ENCODE results near the gene C19orf81. TPM values are rescaled to one million over a fixed set of nuclear protein-coding genes. Genes with fewer than 3 reads are reported as not detected.

C19orf81 gene
- total RNA-seq, 1 donor from 2014 or later: not detected

- Mint-ChIP-seq H3K9me3 (ENCODE audit: unreplicated experiment) (no peaks in the 10 kb centered on the region), H3K36me3 (ENCODE audit: unreplicated experiment) (no peaks in the 10 kb centered on the region), H3K27ac (ENCODE audit: unreplicated experiment) (no peak overlapping the region), H3K4me1 (ENCODE audit: unreplicated experiment) (no peaks in the 10 kb centered on the region), H3K4me3 (ENCODE audit: unreplicated experiment) (no peak overlapping the region), H3K27me3 (ENCODE audit: unreplicated experiment) (peaks cover 15% of the 10 kb centered on the region)
- TF ChIP-seq, protein P1, sequence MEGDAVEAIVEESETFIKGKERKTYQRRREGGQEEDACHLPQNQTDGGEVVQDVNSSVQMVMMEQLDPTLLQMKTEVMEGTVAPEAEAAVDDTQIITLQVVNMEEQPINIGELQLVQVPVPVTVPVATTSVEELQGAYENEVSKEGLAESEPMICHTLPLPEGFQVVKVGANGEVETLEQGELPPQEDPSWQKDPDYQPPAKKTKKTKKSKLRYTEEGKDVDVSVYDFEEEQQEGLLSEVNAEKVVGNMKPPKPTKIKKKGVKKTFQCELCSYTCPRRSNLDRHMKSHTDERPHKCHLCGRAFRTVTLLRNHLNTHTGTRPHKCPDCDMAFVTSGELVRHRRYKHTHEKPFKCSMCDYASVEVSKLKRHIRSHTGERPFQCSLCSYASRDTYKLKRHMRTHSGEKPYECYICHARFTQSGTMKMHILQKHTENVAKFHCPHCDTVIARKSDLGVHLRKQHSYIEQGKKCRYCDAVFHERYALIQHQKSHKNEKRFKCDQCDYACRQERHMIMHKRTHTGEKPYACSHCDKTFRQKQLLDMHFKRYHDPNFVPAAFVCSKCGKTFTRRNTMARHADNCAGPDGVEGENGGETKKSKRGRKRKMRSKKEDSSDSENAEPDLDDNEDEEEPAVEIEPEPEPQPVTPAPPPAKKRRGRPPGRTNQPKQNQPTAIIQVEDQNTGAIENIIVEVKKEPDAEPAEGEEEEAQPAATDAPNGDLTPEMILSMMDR (IDR thresholded peaks at IDR 0.05): no peak
- no peak for DNase-seq (ENCODE audit: extremely low spot score, unreplicated experiment)
These were observed 48.3 kb downstream of the C19orf81 start for GRCh38 chr19:50697414-50698124.

GRCh38 chr19:50701367-50701985 lies 52.2 kb downstream of the C19orf81 start:
- H3K27me3 Mint-ChIP-seq (ENCODE audit: unreplicated experiment): peaks cover 19% of the 10 kb centered on the region
- no peak for DNase-seq (ENCODE audit: extremely low spot score, unreplicated experiment)
- H3K4me3 Mint-ChIP-seq (ENCODE audit: unreplicated experiment): no peak overlapping the region
- no peaks in the 10 kb centered on the region for H3K36me3 Mint-ChIP-seq (ENCODE audit: unreplicated experiment)
- TF ChIP-seq, protein P1 (IDR thresholded peaks at IDR 0.05): no peak
- no peak overlapping the region for H3K27ac Mint-ChIP-seq (ENCODE audit: unreplicated experiment)
- no peaks in the 10 kb centered on the region for H3K9me3 Mint-ChIP-seq (ENCODE audit: unreplicated experiment)
- no peaks in the 10 kb centered on the region for H3K4me1 Mint-ChIP-seq (ENCODE audit: unreplicated experiment)

- H3K36me3 Mint-ChIP-seq (ENCODE audit: unreplicated experiment): no peaks in the 10 kb centered on the region
These were observed 53.1 kb downstream of the C19orf81 start for GRCh38 chr19:50702158-50702870.

DNA sequence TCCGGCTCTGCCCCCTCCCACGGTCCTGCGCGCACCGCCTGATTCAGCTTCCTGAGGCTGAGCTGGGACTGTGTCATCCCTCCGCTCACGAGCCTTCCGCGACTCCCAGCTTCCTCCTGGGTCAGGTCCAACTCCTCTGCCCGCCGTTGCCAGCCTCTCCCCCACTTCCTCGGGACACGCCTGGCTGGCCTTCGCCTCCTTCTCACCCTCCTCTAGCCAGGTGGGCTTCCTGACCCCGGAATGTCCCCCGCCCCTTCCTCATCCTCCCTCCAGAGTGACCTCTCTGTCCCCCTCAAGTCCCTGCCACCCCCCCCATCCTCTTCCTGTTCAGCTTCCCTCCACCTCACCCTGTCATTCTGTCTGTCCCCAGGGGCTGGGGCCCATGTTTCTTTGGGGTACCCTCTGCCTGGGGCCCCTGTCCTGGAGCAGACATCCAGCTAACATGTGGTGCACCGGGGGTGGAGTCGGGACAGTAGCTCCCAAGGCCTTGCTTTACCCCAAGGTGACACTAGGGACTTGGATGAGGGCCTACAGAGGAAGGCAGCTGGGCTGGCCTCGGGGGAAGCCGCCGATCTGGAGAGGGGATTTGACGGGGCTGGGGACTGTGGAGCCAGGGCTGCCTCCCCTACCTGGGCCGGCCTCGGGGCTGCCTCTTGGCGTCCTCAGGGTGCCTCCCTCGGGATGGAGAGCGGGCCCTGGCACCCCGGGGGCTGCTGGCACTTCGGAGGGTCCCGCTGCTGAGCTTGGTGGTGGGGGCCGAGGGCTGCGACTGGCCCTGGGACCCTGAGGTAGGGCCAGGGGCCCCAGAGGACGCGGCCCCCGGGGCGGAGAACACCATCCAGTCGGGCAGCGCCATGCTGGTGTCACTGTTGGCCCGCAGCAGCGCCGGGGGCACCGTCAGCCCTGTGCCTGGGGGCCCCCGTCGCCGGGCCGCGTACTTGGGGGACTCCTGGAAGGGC lies 53.9 kb downstream of the C19orf81 start:
- Mint-ChIP-seq H3K36me3 (ENCODE audit: unreplicated experiment) (no peaks in the 10 kb centered on the region), H3K4me3 (ENCODE audit: unreplicated experiment) (no peak overlapping the region), H3K9me3 (ENCODE audit: unreplicated experiment) (no peaks in the 10 kb centered on the region), H3K27ac (ENCODE audit: unreplicated experiment) (no peak overlapping the region), H3K27me3 (ENCODE audit: unreplicated experiment) (peaks cover 16% of the 10 kb centered on the region), H3K4me1 (ENCODE audit: unreplicated experiment) (no peaks in the 10 kb centered on the region)
- no peak for DNase-seq (ENCODE audit: extremely low spot score, unreplicated experiment)
- TF ChIP-seq, protein P1 (IDR thresholded peaks at IDR 0.05): no peak

More at GRCh38 chr19:50702158-50702870, 53.1 kb downstream of the C19orf81 start:
- Mint-ChIP-seq H3K9me3 (ENCODE audit: unreplicated experiment) (no peaks in the 10 kb centered on the region), H3K4me3 (ENCODE audit: unreplicated experiment) (no peak overlapping the region), H3K4me1 (ENCODE audit: unreplicated experiment) (no peaks in the 10 kb centered on the region), H3K27ac (ENCODE audit: unreplicated experiment) (no peak overlapping the region), H3K27me3 (ENCODE audit: unreplicated experiment) (peaks cover 13% of the 10 kb centered on the region)
- DNase-seq (ENCODE audit: extremely low spot score, unreplicated experiment): no peak
- TF ChIP-seq, protein P1 (IDR thresholded peaks at IDR 0.05): no peak
